ENCODE data around the gene APOBEC3B. TPM values are rescaled to one million over a fixed set of nuclear protein-coding genes. Genes with fewer than 3 reads are reported as not detected.
"Not testable (repeated sequence)": the region's sequence is repeated elsewhere in the genome, so short reads cannot be mapped to it uniquely, and the experiment has no call there.

APOBEC3B gene
- total RNA-seq, 1 donor from 2014 or later = not detected

- DNase-seq = no peak
These were observed 30.4 kb upstream of the APOBEC3B start for GRCh38 chr22:38951734-38952133.

GRCh38 chr22:38952281-38952993 lies 29.7 kb upstream of the APOBEC3B start:
- no peak for DNase-seq

- DNase-seq = no peak
These were observed 29.1 kb upstream of the APOBEC3B start for GRCh38 chr22:38953091-38953490.

- no peak for DNase-seq
These were observed 28.4 kb upstream of the APOBEC3B start for GRCh38 chr22:38953577-38954413.

GRCh38 chr22:38954414-38955043 lies 27.6 kb upstream of the APOBEC3B start:
- no peak for DNase-seq

- no peak for DNase-seq
These were observed 26.8 kb upstream of the APOBEC3B start for GRCh38 chr22:38955250-38955905.

- DNase-seq = no peak
These were observed 26.2 kb upstream of the APOBEC3B start for GRCh38 chr22:38955926-38956325.

GRCh38 chr22:38956551-38956950 lies 25.6 kb upstream of the APOBEC3B start:
- DNase-seq = no peak

- DNase-seq = no peak
These were observed 24.9 kb upstream of the APOBEC3B start, which contains the start of gene APOBEC3A for GRCh38 chr22:38957046-38957770. APOBEC3A (plus strand) TSS chr22:38957609; CDS start chr22:38957692, 83 bp downstream.

GRCh38 chr22:38957808-38958650 lies 24.1 kb upstream of the APOBEC3B start:
- DNase-seq = no peak

GRCh38 chr22:38958651-38958943 lies 23.6 kb upstream of the APOBEC3B start:
- not testable (repeated sequence) for DNase-seq

- no peak for DNase-seq
These were observed 22.6 kb upstream of the APOBEC3B start for GRCh38 chr22:38959590-38959989.

GRCh38 chr22:38960673-38961072 lies 21.5 kb upstream of the APOBEC3B start:
- DNase-seq = not testable (repeated sequence)

GRCh38 chr22:38963291-38963738 lies 18.8 kb upstream of the APOBEC3B start:
- not testable (repeated sequence) for DNase-seq

- no peak for DNase-seq
These were observed 18.3 kb upstream of the APOBEC3B start for GRCh38 chr22:38963872-38964271.

- DNase-seq = no peak
These were observed 17.8 kb upstream of the APOBEC3B start for GRCh38 chr22:38964306-38964705.

- DNase-seq = no peak
These were observed 17.2 kb upstream of the APOBEC3B start for GRCh38 chr22:38964989-38965388.

GRCh38 chr22:38965614-38966379 lies 16.4 kb upstream of the APOBEC3B start:
- no peak for DNase-seq

GRCh38 chr22:38966380-38966702 lies 15.8 kb upstream of the APOBEC3B start:
- DNase-seq = no peak

- DNase-seq = no peak
These were observed 15.2 kb upstream of the APOBEC3B start for GRCh38 chr22:38966942-38967341.

Data from occipital lobe (tissue), 2 donors.